GM18499 (cell line): Measurements from ENCODE around the gene AGMAT.

ENCODE experiments used
- ATAC-seq: cut with Tn5 transposase; IDR thresholded peaks from one replicate; pipeline ENCODE4 v1.9.1; 2021; ENCODE audit warnings: moderate number of reproducible peaks; ENCODE audit not compliant: insufficient read depth, unreplicated experiment

The AGMAT gene

DNA sequence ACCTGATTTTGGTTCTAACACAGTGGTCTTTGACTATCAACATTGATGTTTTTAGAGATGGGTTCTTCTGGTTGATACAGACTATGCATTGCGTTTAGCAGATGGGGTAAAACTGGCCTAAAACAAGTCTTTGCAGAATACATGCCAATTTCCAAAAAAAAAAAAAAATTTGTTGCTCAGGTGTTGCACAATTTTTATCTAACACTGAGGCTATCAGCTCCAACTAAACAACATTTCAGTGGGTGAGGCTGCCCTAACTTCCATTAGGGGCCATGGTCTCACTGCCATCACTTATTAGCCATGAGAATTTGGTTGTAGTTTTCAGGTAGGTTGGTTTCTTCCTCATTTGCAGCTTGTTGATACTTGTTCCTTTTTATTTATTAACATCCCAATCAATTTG is 14.0 kb downstream of the AGMAT start:
- ATAC-seq: no peak

DNA sequence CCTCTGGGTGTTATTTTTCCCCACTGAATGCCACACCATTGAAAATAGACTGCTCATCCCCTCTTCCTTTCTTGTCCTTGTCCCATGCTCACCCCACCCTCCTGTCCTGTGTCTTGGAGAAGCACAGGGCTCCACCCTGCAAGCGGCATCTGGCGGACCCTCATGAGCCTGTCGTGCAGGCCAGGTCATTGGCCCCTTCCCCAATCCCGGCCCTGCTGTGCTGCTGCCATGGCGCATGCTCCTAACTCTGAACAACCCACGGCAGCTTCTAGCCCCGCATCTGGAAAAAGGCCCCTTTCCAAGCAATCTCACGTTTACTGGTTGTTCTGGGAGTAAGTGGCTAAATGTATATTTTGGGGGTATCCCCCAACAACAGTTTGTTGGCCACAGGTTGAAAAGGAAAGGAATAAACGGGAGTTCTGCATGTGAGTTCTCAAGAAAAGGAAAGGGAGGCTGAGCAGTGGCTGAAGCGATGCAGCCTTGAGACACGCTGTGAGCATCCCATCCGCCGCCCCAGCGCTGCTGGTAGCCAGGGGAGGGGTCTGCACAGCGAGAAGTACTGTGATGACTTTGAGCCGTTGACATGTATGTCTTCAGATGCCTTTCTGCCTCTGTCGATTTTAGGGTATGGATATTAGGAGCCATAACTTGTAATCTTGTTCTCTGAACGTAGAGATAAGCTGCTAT is 16.3 kb downstream of the AGMAT start:
- no peak for ATAC-seq

DNA sequence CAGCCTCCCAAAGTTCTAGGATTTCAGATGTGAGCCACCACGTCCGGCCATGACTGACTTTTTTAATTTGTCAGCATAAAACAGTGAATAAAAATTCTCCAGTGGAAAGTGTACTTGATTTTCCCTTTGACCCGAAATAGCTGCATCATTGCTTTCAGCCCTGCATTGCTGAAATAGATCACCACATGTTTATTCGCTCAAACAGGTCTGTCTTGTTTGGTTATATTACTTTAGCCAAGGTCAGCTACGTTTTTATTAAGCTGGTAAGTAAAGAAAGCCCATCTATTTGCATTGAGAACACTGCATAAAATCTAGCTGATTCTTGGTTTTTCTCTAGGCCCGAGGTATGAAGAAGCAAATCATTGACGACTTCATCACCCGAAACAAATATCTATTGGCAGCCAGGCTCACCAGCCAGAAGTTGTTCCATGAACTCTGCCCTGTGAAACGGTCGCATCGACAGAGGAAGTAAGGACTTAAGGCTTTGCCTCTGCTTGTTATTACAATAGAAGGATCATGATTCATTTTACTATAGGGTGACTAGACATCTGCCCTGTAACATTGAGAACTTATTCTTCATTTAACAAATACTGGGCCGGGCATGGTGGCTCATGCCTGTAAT is 25.6 kb downstream of the AGMAT start:
- ATAC-seq: no peak

DNA sequence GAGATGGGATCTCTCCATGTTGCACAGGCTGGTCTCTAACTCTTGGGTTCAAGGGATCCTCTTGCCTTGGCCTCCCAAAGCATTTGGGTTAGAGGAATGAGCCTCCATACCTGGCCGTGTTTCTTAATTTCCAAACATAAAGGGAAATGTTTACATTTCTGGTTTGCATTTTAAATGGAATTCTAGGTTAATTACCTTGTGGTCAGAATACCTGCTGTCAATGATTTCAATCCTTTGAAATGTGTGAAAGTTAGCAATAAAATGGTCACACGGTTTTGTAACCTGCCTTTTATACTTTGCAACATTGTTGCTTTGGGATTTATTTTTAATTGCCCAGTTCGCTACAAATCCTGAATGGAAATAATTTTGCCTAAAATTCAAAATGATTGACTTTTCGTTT is 26.3 kb downstream of the AGMAT start:
- ATAC-seq: no peak

DNA sequence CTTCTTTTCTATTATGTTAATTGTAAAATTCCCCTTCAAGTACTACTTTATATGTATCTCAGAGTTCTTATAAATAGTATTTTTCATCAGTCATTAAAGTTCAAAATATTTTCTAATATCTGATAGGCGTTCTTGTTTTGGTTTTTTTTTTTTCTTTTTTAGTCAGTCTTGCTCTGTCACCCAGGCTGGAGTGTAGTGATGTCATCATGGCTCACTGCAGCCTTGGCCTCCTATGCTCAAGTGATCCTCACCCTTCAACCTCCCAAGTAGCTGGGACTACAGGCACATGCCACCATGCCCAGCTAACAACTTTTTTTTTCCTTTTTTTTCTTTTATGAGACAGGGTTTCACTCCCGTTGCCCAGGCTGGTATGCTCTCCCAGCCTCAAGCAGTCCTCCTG is 27.3 kb downstream of the AGMAT start:
- no peak for ATAC-seq

DNA sequence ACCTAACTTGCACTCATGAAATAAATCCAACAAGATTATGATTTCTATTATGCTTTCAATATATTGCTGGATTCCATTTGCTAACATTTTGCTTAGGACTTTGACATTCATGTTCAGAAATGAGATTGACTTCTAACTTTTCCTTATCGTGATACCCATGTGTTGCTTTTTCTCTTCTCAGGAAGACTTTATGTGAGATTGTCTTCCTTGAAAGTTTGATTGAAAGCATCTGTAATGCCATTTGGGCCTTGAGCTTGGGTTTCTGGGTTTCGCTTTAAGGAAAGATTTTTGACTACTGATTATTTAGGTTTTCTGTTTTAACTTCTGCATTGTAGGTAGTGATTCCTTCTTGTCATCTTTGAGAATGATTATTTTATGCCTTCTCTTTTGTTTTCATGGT is 27.8 kb downstream of the AGMAT start:
- ATAC-seq: no peak

DNA sequence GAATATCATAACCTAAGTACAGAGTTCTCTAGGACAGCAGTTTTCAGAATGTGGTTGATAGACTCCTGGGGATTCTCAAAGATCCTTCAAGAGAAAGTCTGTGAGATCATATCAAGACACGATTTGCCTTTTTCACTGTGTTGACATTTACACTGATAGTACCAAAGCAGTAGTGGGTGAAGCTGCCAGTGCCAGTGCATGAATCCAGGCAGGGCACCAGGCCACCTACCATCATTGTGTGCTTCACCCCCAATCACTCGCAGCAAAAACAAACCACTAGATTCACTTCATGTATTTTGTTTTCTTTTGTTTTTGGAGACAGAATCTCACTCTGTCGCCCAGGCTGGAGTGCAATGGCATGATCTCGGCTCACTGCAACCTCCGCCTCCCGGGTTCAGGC is 34.3 kb downstream of the AGMAT start:
- ATAC-seq: no peak

DNA sequence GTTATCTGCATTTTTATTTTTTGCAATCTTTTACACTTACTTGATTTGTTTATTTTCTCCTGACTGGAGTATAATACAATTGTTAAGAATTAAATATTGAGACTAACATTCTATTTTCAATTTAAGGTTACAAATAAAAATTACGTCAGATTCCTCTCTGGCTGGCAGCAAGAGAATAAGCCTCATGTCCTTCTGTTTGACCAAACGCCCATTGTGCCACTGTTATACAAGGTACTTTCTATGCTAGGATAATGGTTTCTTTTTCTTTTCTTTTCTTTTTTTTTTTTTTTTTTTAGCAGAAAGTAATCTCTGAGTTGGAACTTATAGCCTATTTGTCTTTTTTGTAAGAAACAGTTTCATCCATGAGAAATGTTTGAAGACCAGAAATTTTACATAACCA is 38.2 kb downstream of the AGMAT start:
- ATAC-seq: no peak

DNA sequence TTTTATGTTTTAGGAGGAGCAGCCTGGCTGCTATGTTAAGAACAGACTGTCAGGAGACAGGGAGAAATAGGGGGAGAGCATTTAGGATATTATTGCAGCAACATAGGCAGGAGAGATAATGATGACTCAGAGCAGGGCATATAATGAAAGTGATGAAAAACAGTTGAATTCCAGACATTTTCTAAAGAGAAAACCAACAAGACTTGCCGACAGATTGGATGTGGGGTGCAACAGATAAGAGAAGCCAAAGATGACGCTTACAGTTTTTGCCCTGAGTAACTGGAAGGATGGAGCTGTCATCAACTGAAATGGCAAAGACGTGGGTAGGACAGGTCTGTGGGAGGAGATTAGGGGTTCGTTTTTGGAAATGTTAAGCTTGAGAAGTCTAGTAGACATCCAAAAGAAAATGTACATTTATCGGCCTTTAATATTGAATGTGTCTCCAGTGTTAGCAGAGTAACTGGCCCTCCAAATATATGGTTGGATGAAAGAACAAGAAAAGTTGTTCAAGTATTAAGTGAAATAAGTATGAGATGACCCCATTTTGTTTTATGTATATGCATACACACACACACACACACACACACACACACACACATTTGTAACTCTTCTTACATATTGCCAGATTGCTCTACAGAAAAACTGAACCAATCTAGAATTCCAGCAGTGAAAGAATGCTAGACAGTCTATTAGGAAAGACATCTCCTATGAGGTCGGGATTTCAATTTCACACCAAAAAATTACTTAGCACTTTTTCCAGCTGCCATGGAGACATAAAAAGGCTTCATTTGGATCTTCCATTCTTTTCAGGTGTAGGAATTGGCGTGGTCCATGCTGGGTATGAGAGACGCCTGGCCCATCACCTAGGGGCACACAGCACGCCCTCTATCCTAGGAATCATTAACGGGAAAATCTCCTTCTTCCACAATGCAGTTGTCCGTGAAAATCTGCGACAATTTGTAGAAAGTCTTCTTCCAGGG is 41.0 kb downstream of the AGMAT start:
- ATAC-seq: no peak

DNA sequence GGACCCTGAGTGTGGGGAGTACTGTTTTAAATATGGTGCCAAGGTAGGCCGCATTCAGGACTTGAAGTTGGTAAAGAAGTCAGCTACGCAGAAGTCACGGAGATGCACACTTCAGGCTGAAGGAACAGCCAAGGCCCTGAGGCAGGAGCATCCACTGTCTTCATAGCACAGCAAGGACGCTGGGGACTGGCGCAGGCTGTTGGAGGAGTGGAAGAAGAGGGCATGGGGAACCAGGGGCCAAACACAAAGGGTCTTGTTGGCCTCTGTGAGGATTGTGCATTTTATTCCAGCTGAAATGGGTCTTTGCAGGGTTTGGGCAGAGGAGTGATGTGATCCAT is 41.6 kb downstream of the AGMAT start:
- no peak for ATAC-seq

DNA sequence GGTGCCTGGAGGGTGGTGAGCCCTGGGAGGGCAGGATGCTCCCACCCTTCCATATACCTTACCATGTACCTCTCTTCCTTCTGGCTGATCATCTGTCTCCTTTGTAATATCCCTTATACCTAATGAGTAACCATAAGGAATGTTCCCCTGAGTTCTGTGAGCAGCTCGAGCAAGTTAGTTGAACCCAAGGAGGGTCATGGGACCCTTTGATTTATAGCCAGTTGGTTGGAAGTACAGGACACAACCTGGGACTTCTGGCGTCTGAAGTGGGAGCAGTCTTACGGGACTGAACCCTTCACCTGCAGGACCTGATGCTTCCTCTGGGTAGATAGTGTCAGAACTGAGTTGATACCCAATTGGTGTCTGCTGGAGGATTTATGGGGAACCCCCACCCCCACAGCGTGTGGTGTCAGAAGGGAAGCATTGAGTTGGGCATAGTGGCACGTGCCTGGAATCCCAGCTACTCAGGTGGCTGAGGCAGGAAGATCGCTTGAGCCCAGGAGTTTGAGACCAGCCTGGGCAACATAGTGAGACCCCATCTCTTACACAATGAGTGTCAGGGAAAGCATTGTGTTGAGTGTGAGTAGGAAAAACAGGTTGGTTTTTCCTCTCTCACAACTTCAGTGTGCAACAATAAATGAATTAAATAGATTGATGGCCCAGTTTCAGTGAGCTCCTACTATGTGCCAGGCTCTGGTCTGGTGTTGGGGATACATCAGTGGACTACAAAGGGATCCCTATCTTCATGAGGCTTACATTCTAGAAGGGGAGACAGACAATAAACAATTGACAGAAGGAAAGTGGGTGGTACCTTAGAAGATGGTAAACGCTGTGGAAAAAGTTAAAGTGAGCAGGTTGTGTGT is 42.2 kb downstream of the AGMAT start:
- no peak for ATAC-seq

DNA sequence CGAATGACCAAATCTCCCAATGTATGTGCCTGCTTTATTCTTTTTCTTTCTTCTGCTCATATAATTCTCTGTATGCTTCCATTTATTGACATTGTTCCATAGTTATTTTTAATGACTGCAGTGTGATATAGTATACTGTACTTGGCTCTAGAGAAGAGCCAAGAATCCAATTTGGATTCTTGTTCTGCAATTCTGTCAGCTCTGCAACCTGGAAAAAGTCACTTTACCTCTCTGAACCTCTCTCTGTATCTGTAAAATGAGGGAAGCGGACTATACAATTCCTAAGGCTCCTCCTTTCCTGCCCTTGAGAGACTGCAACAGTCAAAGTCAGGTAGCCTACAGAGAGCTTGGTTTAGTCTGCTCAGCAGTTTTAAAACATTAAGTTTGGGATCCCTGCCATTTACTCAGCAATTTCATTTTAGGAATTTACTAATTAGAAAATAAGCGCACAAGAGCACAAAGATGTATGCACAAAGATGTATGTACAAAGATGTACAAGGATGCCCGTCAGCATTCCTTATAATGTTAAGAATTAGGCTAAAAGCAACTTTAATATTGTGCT is 43.5 kb downstream of the AGMAT start:
- no peak for ATAC-seq

DNA sequence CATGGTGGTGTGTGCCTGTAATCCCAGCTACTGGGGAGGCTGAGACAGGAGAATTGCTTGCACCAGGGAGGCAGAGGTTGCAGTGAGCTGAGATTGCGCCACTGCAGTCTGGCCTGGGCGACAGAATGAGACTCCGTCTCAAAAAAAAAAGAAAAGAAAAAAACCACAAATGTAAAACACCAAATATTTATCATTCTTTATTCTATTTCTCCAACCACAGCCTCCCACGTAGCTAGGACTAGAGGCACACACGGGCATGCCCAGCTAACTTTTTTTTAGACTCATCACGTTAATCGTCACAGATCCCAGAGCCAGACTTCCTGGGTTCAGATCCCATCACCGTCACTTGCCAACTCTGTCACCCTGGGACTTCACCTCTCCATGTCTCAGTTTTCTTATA is 44.7 kb downstream of the AGMAT start:
- no peak for ATAC-seq

DNA sequence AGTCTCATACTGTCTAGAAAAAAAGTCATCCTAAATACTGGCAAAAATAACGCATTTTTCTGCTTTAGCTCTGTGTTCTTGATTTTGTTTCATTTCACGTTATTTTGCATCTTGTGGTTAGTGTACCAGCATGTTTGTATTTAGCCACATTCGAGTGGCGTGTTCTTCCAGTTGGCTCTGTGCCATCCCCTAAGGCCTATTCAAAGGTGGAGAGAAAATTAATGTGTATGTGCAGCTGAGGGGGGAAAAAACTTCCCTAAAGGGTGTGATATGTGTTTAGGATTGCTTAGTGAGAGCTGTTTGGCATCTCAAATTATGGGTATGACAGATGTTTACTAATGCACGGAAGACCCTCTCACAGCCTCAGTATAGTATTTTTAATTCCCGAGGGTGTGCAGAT is 46.1 kb downstream of the AGMAT start:
- ATAC-seq: no peak

DNA sequence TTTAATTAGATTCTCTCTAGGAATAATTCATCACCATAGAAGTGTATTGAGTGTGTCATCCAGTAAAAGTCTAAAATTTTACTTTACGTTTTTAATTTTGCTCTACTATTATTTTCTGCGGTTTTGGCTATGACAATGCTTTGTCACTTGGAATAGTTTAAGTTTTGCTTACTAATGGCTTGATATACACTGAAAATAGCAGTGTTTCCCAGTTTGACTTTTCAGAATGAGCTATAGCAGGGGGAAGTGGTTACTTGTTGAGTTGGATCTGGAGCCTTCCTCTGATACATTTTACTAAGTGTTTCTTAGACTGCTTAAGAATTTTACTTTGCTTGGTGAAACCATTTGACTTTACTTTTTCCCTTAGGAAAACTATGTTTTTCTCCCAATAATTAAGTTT is 53.2 kb downstream of the AGMAT start:
- ATAC-seq: no peak

DNA sequence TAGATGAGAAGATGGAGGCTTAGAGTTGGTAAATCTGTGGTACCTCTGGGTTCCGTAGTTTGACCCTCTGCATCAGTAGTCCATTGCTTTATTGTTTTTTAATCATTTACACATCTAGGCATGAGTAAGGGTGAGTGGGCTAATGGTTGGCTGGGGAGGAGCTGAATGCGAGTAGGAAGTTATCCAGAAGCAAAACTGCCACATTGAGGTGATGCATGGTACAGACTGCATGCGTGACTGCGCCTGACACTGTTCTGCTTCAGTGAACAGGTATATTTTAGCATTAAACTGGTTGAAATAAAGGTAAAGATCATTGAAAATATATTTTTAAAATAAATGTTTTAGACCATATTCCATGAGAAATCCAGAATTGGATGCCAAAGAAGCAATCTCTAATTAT is 53.8 kb downstream of the AGMAT start:
- ATAC-seq: no peak

DNA sequence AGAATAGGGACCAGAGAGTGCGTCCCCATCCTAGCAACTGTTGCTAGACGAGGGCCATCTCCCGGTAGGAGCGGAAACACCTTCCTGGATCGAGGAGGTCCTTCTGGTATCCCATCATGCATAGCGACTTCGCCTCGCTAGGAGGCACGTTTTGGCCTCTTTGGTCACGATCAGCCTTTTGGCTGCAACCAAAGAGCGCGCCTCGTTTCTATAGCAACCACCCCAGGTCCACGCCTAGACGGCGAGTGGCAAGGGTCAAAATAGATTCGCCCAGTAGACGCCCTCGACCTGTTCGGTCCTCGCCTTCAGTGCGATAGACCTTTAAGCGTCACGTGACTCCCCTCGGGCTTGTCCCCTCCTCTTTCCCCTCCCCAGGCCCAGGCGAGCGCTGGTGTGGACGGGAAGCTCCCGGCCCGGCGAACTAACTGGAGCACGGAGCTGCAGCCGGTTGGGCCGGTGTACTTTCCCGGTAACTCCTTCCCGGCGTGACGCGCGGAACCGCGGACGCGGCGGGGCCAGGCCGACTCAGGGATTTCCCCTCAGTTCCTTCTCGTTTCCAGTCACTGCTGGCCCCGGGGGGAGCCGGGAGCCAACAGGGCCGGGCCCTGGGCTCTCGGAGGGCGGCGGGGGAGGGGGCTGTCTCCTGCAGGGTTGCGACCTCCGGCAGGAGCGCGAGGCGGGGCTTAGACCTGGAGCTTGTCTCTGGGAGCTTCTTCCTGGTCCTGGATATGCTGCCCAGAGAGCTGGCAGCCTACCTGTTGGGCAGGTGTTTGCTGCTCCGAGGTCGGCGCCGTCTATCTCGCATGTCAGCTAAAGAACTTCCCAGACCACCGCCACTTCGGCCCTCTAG is 58.1 kb downstream of the AGMAT start, which contains the start of gene DNAJC16:
Gene DNAJC16 (plus strand): TSS at position 359 of the 850 bp plus-strand sequence. CDS start 2,258 bp downstream, outside the sequence.
- ATAC-seq: peak; percentile 61

DNA sequence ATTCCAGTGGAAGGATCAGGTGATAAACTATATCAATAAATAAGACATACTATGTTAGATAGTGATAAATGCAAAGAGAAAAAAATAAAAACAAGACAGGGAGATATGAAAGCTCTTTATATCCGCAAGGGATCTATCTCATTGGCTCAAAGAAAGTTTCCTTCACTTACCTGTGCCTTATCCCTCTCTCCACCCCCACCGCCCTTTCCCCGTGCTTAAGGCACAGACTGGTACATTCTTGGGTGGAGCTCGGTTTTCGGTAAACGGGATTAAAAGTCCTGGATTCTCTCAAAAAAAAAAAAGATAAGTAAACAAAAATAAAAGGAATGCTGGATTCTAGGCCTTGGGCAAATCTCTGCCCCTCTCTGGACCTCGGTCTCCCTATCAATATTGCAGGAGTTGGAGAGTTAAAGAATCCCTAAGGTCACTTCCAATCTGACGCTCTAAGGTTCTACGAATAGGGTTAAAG is 58.8 kb downstream of the AGMAT start:
- no peak for ATAC-seq
